H9 (cell line): ENCODE results near the gene SLC12A9. TPM values are rescaled to one million over a fixed set of nuclear protein-coding genes. Genes with fewer than 3 reads are reported as not detected.
A peak's percentile ranks its signal among the peaks of the same experiment; 100 is the strongest.

Source experiments
- DNase-seq: peaks from one replicate; pipeline ENCODE4 v3.0.0-alpha.2; 2017
- H2AFZ ChIP-seq: one replicate; pipeline ENCODE4 v1.6.1; 2013; ENCODE audit warnings: mild to moderate bottlenecking, low read length, control low read depth, moderate library complexity
- H2AK5ac ChIP-seq: 2 replicates; pipeline ENCODE4 v1.6.1; 2013; ENCODE audit warnings: low read length, control low read depth, mixed read lengths; ENCODE audit not compliant: insufficient read length
- H2BK120ac ChIP-seq: one replicate; pipeline ENCODE4 v1.6.1; 2013; ENCODE audit warnings: low read depth, mild to moderate bottlenecking, low read length, control low read depth, inconsistent platforms; ENCODE audit not compliant: poor library complexity, severe bottlenecking
- H2BK12ac ChIP-seq: 2 replicates; pipeline ENCODE4 v1.6.1; 2013; ENCODE audit warnings: low read length, control low read depth, mixed read lengths, low read depth; ENCODE audit not compliant: insufficient read length
- H2BK15ac ChIP-seq: 2 replicates; pipeline ENCODE4 v1.6.1; 2013; ENCODE audit warnings: low read depth, low read length, control low read depth
- H2BK20ac ChIP-seq: one replicate; pipeline ENCODE4 v1.6.1; 2013; ENCODE audit warnings: low read depth, mild to moderate bottlenecking, low read length, control low read depth, inconsistent platforms; ENCODE audit not compliant: poor library complexity, severe bottlenecking
- H2BK5ac ChIP-seq: 2 replicates; pipeline ENCODE4 v1.6.1; 2013; ENCODE audit warnings: low read length, control low read depth, mixed read lengths; ENCODE audit not compliant: insufficient read length
- H3K14ac ChIP-seq: 2 replicates; pipeline ENCODE4 v1.6.1; 2013; ENCODE audit warnings: low read length, control low read depth; ENCODE audit not compliant: insufficient read depth
- H3K18ac ChIP-seq: 2 replicates; pipeline ENCODE4 v1.6.1; 2013; ENCODE audit warnings: low read depth, mild to moderate bottlenecking, mixed read lengths, low read length, control low read depth; ENCODE audit not compliant: insufficient read length
- H3K23ac ChIP-seq: 2 replicates; pipeline ENCODE4 v1.6.1; 2013; ENCODE audit warnings: low read length, control low read depth, mixed read lengths, low read depth; ENCODE audit not compliant: insufficient read length
- H3K23me2 ChIP-seq: 2 replicates; pipeline ENCODE4 v1.6.1; 2013; ENCODE audit warnings: low read depth, mild to moderate bottlenecking, mixed read lengths, low read length, control low read depth; ENCODE audit not compliant: insufficient read length, poor library complexity, severe bottlenecking
- H3K27ac ChIP-seq: 2 replicates; pipeline ENCODE4 v1.5.1; 2013; ENCODE audit warnings: low read length, control low read depth, mixed read lengths, low read depth; ENCODE audit not compliant: insufficient read length
- H3K27me3 ChIP-seq: 2 replicates; pipeline ENCODE4 v1.6.1; 2013; ENCODE audit warnings: low read length, control low read depth, inconsistent platforms; ENCODE audit not compliant: insufficient read depth
- H3K4ac ChIP-seq: 2 replicates; pipeline ENCODE4 v1.6.1; 2013; ENCODE audit warnings: low read depth, mild to moderate bottlenecking, control low read depth, inconsistent platforms, low read length, moderate library complexity
- H3K4me1 ChIP-seq: 2 replicates; pipeline ENCODE4 v1.6.1; 2013; ENCODE audit warnings: low read length, control low read depth, inconsistent platforms; ENCODE audit not compliant: insufficient read depth
- H3K4me2 ChIP-seq: 2 replicates; pipeline ENCODE4 v1.6.1; 2013; ENCODE audit warnings: low read length, control low read depth, mixed read lengths; ENCODE audit not compliant: insufficient read length, insufficient read depth
- H3K56ac ChIP-seq: 2 replicates; pipeline ENCODE4 v1.6.1; 2013; ENCODE audit warnings: low read depth, mild to moderate bottlenecking, mixed read lengths, low read length, control low read depth; ENCODE audit not compliant: insufficient read length
- H3K79me1 ChIP-seq: 2 replicates; pipeline ENCODE4 v1.6.1; 2013; ENCODE audit warnings: low read depth, mild to moderate bottlenecking, moderate library complexity, low read length, control low read depth, inconsistent platforms; ENCODE audit not compliant: insufficient read depth, poor library complexity, severe bottlenecking
- H3K79me2 ChIP-seq: 2 replicates; pipeline ENCODE4 v1.6.1; 2013; ENCODE audit warnings: low read length, control low read depth, inconsistent platforms; ENCODE audit not compliant: insufficient read depth
- H3K9ac ChIP-seq: 2 replicates; pipeline ENCODE4 v1.6.1; 2013; ENCODE audit warnings: low read length, control low read depth, mixed read lengths; ENCODE audit not compliant: insufficient read length; ENCODE audit errors: extremely low read depth
- H3K9me3 ChIP-seq: one replicate; pipeline ENCODE4 v1.6.1; 2013; ENCODE audit warnings: low read depth, low read length, inconsistent platforms; ENCODE audit not compliant: control insufficient read depth
- H3T11ph ChIP-seq: one replicate; pipeline ENCODE4 v1.6.1; 2013; ENCODE audit warnings: mild to moderate bottlenecking, low read length, control low read depth, inconsistent platforms
- H4K20me1 ChIP-seq: one replicate; pipeline ENCODE4 v1.6.1; 2013; ENCODE audit not compliant: control insufficient read depth, insufficient read length, insufficient read depth
- H4K5ac ChIP-seq: 2 replicates; pipeline ENCODE4 v1.6.1; 2013; ENCODE audit warnings: low read depth, mild to moderate bottlenecking, mixed read lengths, low read length, control low read depth; ENCODE audit not compliant: insufficient read length
- H4K8ac ChIP-seq: replicated peaks from 2 replicates; pipeline ENCODE4 v1.6.1; 2013; ENCODE audit warnings: low read length, control low read depth, mixed read lengths, low read depth; ENCODE audit not compliant: insufficient read length
- H4K91ac ChIP-seq: 2 replicates; pipeline ENCODE4 v1.6.1; 2013; ENCODE audit warnings: low read depth, mild to moderate bottlenecking, moderate library complexity, mixed read lengths, low read length, control low read depth; ENCODE audit not compliant: insufficient read length
- H3K27ac Mint-ChIP-seq, 3 experiments: 2 replicates in 2 of 3; 3 replicates in 1 of 3; pipeline ENCODE4 v1.8.0; 2020 to 2021; ENCODE audit warnings: mixed read lengths in 3 of 3, mild to moderate bottlenecking in 1 of 3, moderate library complexity in 1 of 3
- H3K27me3 Mint-ChIP-seq: 2 replicates; pipeline ENCODE4 v1.8.0; 2021; ENCODE audit warnings: low read depth, mild to moderate bottlenecking, moderate library complexity, mixed read lengths
- H3K36me3 Mint-ChIP-seq, 3 experiments: 2 replicates in 2 of 3; 3 replicates in 1 of 3; pipeline ENCODE4 v1.8.0; 2020 to 2021; ENCODE audit warnings: low read depth in 3 of 3, mixed read lengths in 3 of 3; ENCODE audit not compliant: insufficient read depth in 1 of 3
- H3K4me1 Mint-ChIP-seq, 2 experiments: 2 replicates each; pipeline ENCODE4 v1.8.0; 2020; ENCODE audit warnings: mixed read lengths in 2 of 2
- H3K4me3 Mint-ChIP-seq, 2 experiments: 2 replicates in 1 of 2; 3 replicates in 1 of 2; pipeline ENCODE4 v1.8.0; 2020 to 2021; ENCODE audit warnings: mild to moderate bottlenecking in 2 of 2, mixed read lengths in 2 of 2, moderate library complexity in 1 of 2
- H3K9me3 Mint-ChIP-seq, 2 experiments: 2 replicates in 1 of 2; 3 replicates in 1 of 2; pipeline ENCODE4 v1.8.0; 2020; ENCODE audit warnings: mild to moderate bottlenecking in 2 of 2, mixed read lengths in 2 of 2, moderate library complexity in 1 of 2
- WGBS: extraction: QIAGEN DNeasy Blood & Tissue Kit; methylation state at CpG from one replicate; pipeline ENCODE4 v1.1.7; 2013; ENCODE audit warnings: missing lambda C conversion rate, low lambda C conversion rate, mixed read lengths; ENCODE audit not compliant: insufficient read length; ENCODE audit errors: extremely low coverage; 5-methylcytosine and 5-hydroxymethylcytosine counted together
- total RNA-seq: library from RNA; stranded (reverse); gene quantifications from 2 replicates; pipeline ENCODE4 v1.2.1, GENCODE V29; 2021
- TF ChIP-seq, protein P1 (sequence below): fragments of 200-600 bp; sonication (generic); conservative IDR thresholded peaks from 3 replicates; pipeline ENCODE4 v1.8.0; 2021; ENCODE audit warnings: antibody characterized with exemption, mild to moderate bottlenecking

Gene SLC12A9
- total RNA-seq, 1 experiment from 2014 or later, result 43.0 TPM

DNA sequence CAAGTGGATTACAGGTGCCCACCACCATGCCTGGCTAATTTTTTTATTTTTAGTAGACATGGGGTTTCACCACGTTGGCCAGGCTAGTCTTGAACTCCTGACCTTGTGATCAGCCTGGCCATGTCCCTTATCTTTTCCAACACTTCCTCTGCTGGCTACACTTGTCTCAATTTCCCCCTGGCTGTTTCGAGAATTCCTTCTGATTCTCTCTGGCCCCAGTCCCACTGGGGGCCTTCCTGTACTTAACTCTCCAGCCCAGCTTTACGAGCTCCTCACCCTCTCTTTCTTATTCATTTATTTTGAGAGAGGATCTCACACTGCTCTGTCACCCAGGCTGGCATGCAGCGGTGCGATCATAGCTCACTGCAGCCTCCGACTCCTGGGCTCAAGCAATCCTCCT is 33.7 kb upstream of the SLC12A9 start:
- no peak overlapping the region for H2BK12ac ChIP-seq
- H3K23ac ChIP-seq, result no peak overlapping the region
- TF ChIP-seq, protein P1, sequence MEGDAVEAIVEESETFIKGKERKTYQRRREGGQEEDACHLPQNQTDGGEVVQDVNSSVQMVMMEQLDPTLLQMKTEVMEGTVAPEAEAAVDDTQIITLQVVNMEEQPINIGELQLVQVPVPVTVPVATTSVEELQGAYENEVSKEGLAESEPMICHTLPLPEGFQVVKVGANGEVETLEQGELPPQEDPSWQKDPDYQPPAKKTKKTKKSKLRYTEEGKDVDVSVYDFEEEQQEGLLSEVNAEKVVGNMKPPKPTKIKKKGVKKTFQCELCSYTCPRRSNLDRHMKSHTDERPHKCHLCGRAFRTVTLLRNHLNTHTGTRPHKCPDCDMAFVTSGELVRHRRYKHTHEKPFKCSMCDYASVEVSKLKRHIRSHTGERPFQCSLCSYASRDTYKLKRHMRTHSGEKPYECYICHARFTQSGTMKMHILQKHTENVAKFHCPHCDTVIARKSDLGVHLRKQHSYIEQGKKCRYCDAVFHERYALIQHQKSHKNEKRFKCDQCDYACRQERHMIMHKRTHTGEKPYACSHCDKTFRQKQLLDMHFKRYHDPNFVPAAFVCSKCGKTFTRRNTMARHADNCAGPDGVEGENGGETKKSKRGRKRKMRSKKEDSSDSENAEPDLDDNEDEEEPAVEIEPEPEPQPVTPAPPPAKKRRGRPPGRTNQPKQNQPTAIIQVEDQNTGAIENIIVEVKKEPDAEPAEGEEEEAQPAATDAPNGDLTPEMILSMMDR, result no peak
- H3K79me2 ChIP-seq, result no peaks in the 10 kb centered on the region; the same call in 1 of the 2 replicates
- no peaks in the 10 kb centered on the region for H3K4me1 ChIP-seq
- H4K8ac ChIP-seq, result no peak overlapping the region
- H2BK20ac ChIP-seq, result no peak overlapping the region
- Mint-ChIP-seq H3K9me3 (no peaks in the 10 kb centered on the region), H3K4me1 (peaks cover 0 to 2% of the 10 kb centered on the region in 2 experiments; a peak in 1 of 4 replicates), H3K27me3 (no peaks in the 10 kb centered on the region; the same call in none of the 2 replicates), H3K4me3 (no peak overlapping the region), H3K36me3 (peaks cover 50 to 92% (median 89%) of the 10 kb centered on the region in 3 experiments; a peak in 6 of 7 replicates), H3K27ac (peak overlapping the region in 1 of 3 experiments; percentile 92; a peak in 3 of 7 replicates)
- H3K27me3 ChIP-seq, result no peaks in the 10 kb centered on the region
- H2AFZ ChIP-seq, result no peak overlapping the region
- no peak overlapping the region for H3K4me2 ChIP-seq
- no peak overlapping the region for H3K18ac ChIP-seq
- DNase-seq, result no peak
- H3K56ac ChIP-seq, result no peak overlapping the region
- H3K23me2 ChIP-seq, result no peaks in the 10 kb centered on the region
- H3T11ph ChIP-seq, result no peak overlapping the region
- no peak overlapping the region for H3K14ac ChIP-seq
- no peak overlapping the region for H4K91ac ChIP-seq
- H2AK5ac ChIP-seq, result no peak overlapping the region
- H4K5ac ChIP-seq, result no peak overlapping the region
- no peak overlapping the region for H3K4ac ChIP-seq
- H2BK120ac ChIP-seq, result no peak overlapping the region
- no peak overlapping the region for H2BK5ac ChIP-seq
- no peak overlapping the region for H2BK15ac ChIP-seq
- H3K9me3 ChIP-seq, result no peaks in the 10 kb centered on the region
- no peaks in the 10 kb centered on the region for H4K20me1 ChIP-seq
- no peak overlapping the region for H3K9ac ChIP-seq
- H3K79me1 ChIP-seq, result peaks cover 9% of the 10 kb centered on the region
- no CpG with 5 or more reads among the region's 6 CpGs for WGBS
- no peak overlapping the region for H3K27ac ChIP-seq
